ENCODE results near the gene GLUL.
"Not testable (repeated sequence)": the region's sequence is repeated elsewhere in the genome, so short reads cannot be mapped to it uniquely, and the experiment has no call there.

GLUL gene

GRCh38 chr1:182397653-182398393 is 6.2 kb upstream of the GLUL start:
- in situ Hi-C loops (cut with MboI; ENCODE audit: low pct_unique_long_range_greater_than_20kb, low sequenced_read_pairs): no loop called here
- no peak for DNase-seq

DNA sequence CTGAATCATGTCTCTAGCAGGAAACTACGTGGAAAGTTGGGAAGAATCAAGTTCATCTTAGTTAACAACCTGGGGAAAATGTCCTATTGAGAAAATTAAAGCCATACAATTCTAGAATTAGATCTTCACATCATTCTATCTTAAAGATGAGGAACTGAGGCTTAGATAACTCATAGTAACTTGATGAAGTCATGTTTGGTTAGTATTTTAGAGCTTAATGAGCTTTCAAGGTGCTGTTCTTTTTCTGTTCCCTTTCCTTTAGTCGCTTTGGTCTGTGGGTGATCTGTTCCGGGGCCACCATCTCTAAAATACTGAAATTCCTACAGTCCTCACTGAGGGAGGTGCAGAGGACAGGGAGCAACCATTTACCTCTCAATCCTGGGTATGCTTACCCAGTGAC is 4.3 kb upstream of the GLUL start:
- no peak for DNase-seq
- in situ Hi-C loops (cut with MboI; ENCODE audit: low pct_unique_long_range_greater_than_20kb, low sequenced_read_pairs): no loop called here

DNA sequence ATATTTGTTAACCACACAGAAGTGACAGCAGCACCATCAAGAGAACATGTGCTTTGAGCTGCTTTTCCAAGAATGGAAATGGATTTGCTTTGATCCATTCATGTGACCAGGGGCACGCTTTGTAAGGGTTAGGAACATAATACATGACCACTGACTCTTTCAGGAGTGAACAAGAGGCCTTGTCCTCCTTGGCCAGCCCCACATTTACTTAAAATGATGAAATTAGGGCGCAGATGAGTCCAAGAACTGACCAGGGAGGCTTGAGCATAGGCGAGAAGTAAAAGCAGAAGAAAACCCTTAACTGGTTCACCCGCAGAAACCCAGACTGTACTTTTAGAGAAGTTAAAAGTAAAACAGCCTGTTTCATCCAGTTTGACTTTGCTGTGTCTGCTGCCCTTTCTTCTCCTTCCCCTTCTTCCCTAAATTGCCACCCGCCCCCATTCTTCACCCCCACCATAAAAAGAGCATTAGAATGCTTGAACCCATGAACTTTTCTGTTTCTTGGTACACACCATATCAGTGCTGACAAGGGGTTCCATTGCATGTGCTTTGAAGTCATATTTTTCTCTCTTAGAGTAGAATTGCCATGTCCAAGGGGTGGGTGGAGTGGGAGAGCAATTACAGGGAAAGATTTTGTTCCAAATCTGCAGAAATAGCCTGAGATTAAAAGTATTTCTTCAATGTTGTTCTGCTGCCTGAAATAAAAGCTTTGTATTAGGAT is 2.6 kb upstream of the GLUL start:
- in situ Hi-C loops (cut with MboI; ENCODE audit: low pct_unique_long_range_greater_than_20kb, low sequenced_read_pairs): no loop called here

DNA sequence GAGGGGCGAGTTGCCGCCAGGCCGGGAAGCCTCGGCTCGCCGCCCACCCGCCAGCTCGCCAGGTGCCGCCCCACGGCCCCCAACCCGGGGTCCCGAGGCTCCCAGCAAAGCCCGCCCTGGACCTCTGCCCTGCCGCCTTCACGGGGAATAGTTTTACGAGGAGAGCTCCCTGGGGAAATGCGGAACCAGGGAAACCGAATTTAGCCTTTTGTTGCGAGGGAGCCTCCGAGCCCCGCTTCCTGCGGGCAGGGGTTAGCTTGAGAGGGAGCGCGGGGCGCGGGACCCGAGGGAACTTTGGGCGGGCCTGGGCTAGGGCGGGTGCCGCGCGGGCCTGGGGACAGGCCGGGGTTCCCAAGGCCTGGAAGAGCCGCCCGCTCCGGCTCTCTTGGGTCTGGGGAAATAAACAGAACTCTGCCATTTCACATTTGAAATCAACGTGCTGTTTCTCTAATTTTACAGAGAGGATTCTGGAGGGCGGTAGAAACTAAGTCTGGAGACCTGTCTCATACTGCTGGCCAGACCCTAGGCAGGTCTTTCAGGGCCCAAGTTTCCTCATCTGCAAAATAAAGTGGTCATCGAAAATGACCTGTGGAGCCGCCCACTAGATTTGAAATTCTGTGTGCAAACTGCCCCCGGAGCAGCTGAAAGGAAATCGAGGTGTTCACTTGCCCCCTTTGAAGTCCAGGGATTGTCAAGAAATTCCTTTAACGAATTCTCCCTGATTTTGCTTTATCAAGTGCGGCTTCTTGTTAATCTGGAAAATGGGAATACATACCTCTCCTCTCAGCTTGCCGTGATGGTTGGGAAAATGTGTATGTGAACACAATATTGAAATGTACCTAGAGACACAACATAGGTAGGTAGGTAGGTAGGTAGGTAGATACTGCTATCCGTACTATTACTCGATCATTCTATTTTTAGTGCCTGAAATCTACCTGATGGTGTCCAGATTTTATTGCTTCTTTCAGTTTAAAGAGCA is 749 bp upstream of the GLUL start:
- peak; percentile 80 for DNase-seq
- in situ Hi-C loops (cut with MboI; ENCODE audit: low pct_unique_long_range_greater_than_20kb, low sequenced_read_pairs): no loop called here

More for the DNA sequence above, 2.6 kb upstream of the GLUL start:
- DNase-seq: peak; percentile 77

DNA sequence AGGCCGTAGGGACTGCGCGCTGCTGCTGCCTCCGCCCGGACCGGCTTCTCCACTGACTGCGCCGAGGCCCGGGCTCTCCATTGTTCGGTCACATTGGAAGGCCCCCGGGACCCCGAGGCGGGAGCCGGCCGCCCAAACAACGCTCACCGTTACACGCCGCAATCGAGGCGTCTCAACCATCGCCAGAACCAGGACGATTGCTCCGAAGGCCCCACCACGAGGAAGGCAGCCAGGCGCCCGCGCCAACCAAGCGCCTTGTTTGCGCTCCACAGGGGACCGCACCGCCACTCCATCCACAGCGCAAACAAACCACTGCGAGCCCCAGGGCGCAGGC is 595 bp downstream of the GLUL start:
- DNase-seq: no peak
- in situ Hi-C loops (cut with MboI; ENCODE audit: low pct_unique_long_range_greater_than_20kb, low sequenced_read_pairs): no loop called here

GRCh38 chr1:182389619-182390047 is 2.0 kb downstream of the GLUL start:
- peak; percentile 55 for DNase-seq

GRCh38 chr1:182388392-182389134 is 3.0 kb downstream of the GLUL start:
- no peak for DNase-seq
- in situ Hi-C loops (cut with MboI; ENCODE audit: low pct_unique_long_range_greater_than_20kb, low sequenced_read_pairs): no loop called here

More at GRCh38 chr1:182389619-182390047, 2.0 kb downstream of the GLUL start:
- in situ Hi-C loops (cut with MboI; ENCODE audit: low pct_unique_long_range_greater_than_20kb, low sequenced_read_pairs): no loop called here

DNA sequence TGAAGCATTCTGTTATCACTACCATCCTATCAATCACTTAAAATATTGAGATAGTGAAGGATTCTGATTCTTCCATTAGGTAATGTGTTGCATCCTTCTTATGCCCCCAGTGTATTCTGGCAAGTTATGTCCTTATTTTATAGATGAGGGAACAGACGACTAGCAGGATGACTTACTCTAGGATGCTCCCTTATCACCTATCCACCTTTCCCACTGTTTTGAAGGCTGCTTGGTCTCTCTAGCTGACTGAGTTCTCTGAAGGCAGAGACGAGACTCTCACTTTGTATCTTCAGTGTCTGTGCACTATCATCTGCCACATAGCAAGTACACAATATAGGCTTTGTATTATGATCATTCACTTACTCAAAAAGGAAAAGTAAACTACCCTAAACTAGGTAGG is 4.0 kb downstream of the GLUL start:
- in situ Hi-C loops (cut with MboI; ENCODE audit: low pct_unique_long_range_greater_than_20kb, low sequenced_read_pairs): no loop called here
- DNase-seq: no peak

DNA sequence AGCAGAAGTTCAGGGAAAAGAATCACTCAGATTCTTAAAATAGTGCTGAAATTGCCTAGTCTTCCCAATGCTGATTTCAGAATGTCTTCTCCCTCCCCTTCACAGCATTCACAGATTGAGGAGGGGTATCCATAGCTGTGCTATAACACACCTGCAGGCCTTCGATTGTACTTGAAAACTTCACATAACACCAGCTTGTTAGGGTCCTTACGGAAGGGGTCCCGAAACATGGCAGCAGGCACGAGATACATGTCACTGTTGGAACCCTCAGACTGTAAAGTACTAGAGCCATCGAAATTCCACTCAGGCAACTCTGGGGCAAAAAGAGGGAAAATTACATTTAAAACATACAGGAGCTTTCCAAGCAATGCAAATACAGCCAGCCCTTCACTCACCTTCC is 4.6 kb downstream of the GLUL start:
- DNase-seq: no peak
- in situ Hi-C loops (cut with MboI; ENCODE audit: low pct_unique_long_range_greater_than_20kb, low sequenced_read_pairs): no loop called here

- in situ Hi-C loops (cut with MboI; ENCODE audit: low pct_unique_long_range_greater_than_20kb, low sequenced_read_pairs): no loop called here
- DNase-seq: no peak
Observed at GRCh38 chr1:182385885-182386853, 5.4 kb downstream of the GLUL start.

GRCh38 chr1:182384387-182384960 is 7.1 kb downstream of the GLUL start:
- no peak for DNase-seq
- in situ Hi-C loops (cut with MboI; ENCODE audit: low pct_unique_long_range_greater_than_20kb, low sequenced_read_pairs): no loop called here

DNA sequence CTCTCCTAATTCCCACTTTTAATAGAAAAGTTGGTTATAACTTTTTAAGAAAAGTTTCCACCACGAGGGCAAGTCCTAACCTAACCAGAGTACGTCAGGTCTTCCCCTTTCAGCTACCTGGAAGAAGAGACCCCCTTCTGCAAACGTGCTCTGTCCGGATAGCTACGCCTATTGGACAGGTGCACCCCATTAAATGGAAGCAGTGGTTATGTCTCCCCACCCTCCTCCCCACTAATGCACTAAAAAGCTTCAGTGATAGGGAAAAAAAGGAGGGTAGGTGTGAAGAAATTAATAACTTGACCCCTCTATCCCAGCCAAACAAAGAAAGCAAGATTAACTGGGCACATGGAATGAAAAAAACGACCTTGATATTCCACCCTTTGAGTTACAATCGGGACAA is 7.7 kb downstream of the GLUL start:
- no peak for DNase-seq
- in situ Hi-C loops (cut with MboI; ENCODE audit: low pct_unique_long_range_greater_than_20kb, low sequenced_read_pairs): no loop called here

DNA sequence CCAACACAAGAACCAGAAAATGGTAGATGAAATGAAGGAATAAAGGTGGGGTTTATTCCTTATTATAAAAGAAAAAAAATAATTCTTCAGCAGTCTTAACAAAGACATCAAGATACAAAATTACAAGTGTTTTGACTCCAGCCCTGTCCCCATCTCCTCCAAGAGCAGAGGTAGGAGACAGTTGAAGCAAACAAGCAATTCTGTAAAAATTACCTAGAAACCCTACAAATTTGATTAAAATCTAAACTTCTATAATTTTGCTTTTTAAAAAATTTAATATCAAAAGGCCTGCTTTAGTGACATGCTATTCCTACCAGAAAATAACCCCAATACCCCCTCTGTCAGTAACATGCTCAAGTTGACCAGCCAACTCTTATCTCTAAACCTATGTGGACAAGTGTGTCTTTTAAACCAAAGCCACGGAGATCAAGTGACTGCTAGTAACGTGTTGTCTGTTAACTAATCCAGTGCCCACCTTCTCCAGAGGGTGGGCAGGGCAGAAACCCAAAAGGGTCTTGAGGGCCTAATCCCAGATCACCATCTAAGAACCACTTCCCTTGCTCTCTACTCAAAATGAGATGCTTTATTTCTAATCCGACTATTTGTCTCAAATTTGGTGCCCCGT is 8.4 kb downstream of the GLUL start:
- in situ Hi-C loops (cut with MboI; ENCODE audit: low pct_unique_long_range_greater_than_20kb, low sequenced_read_pairs): no loop called here
- DNase-seq: no peak

DNA sequence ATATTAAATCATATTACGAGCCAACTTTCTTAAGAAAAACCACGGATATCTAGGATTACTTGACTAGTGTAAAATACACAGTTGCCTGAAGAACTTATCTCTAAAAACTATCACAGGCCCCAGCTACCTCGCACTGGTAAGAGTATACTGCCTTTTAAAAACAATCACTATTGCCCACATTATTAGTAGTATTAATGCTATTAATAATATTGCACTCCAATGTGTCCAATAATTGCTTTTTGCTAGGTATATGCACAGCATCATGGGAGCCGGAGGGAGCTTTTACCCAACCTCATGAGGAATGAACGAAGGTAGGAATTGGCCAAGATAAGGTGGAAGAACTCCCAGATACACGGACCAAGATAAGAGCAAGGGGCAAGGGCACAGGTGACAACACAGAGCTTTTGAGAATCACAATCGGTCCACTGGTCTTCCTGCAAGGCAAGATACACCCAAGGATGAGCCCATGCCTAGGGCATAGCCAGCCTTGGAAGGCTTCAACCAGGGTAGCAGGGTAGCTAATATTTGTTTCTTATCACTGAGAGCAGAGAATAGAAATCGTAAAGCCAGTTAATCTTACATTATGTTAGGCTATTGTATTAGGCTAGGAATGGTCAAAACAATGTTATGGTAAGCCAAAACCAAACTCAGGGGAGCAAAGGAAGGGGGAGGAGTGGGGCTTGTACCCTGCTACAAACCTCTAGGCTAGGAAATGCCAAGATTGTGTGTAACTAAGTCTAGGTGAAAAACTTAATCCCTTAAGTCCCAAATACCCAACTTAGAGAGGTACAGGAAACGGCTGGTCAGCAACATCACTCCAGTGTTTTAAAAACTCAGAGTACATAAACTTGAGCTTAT is 9.4 kb downstream of the GLUL start:
- in situ Hi-C loops (cut with MboI; ENCODE audit: low pct_unique_long_range_greater_than_20kb, low sequenced_read_pairs): no loop called here
- DNase-seq: no peak

DNA sequence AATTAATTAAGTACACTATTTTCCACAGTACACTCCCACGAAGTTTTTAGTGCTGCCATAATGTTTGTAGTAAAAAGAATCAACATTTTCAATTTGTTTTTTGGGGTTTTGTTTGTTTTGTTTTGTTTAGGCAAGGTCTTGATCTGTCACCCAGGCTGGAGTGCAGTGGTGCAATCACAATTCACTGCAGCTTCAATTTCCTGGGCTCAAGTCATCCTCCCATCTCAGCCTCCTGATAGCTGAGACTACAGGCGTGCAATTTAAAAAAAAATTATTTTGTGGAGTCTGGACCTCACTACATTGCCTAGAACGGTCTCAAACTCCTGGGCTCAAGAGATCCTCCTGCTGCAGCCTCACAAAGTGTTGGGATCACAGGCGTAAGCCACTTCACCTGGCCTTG is 11.4 kb downstream of the GLUL start:
- in situ Hi-C loops (cut with MboI; ENCODE audit: low pct_unique_long_range_greater_than_20kb, low sequenced_read_pairs): no loop called here
- DNase-seq: no peak

- in situ Hi-C loops (cut with MboI; ENCODE audit: low pct_unique_long_range_greater_than_20kb, low sequenced_read_pairs); DNase-seq: not testable (repeated sequence)
Observed at GRCh38 chr1:182379781-182380180, 11.8 kb downstream of the GLUL start.
